ENCODE data around the gene MTFP1.

The MTFP1 gene

GRCh38 chr22:30408388-30409102 is 17.0 kb upstream of the MTFP1 start:
- no peak for TF ChIP-seq CTCF (IDR thresholded peaks at IDR 0.05; ENCODE audit: low read depth, low read length)
- no peaks in the 10 kb centered on the region; the same call in 1 of the 2 replicates for H3K27me3 ChIP-seq
- no peak for DNase-seq
- H3K4me3 ChIP-seq (ENCODE audit: low read depth, low read length): no peak overlapping the region
- no peaks in the 10 kb centered on the region for H3K36me3 ChIP-seq
- H3K4me1 ChIP-seq: no peaks in the 10 kb centered on the region
- no peaks in the 10 kb centered on the region for H3K9me3 ChIP-seq

GRCh38 chr22:30411780-30412179 is 13.8 kb upstream of the MTFP1 start:
- H3K36me3 ChIP-seq: no peaks in the 10 kb centered on the region

GRCh38 chr22:30413001-30413400 is 12.6 kb upstream of the MTFP1 start:
- Histone ChIP-seq H3K27me3 (no peaks in the 10 kb centered on the region), H3K4me3 (ENCODE audit: low read depth, low read length) (no peak overlapping the region), H3K9me3 (no peaks in the 10 kb centered on the region), H3K36me3 (no peaks in the 10 kb centered on the region), H3K4me1 (no peaks in the 10 kb centered on the region)
- no peak for DNase-seq
- TF ChIP-seq CTCF (IDR thresholded peaks at IDR 0.05; ENCODE audit: low read depth, low read length): no peak

More at GRCh38 chr22:30411780-30412179, 13.8 kb upstream of the MTFP1 start:
- no peaks in the 10 kb centered on the region for H3K9me3 ChIP-seq
- H3K4me1 ChIP-seq: no peaks in the 10 kb centered on the region
- H3K27me3 ChIP-seq: no peaks in the 10 kb centered on the region; the same call in 1 of the 2 replicates
- no peak overlapping the region for H3K4me3 ChIP-seq (ENCODE audit: low read depth, low read length)
- DNase-seq: no peak
- TF ChIP-seq CTCF (IDR thresholded peaks at IDR 0.05; ENCODE audit: low read depth, low read length): no peak

GRCh38 chr22:30413745-30414524 is 11.6 kb upstream of the MTFP1 start:
- Histone ChIP-seq H3K4me1 (no peaks in the 10 kb centered on the region), H3K36me3 (no peaks in the 10 kb centered on the region), H3K9me3 (no peaks in the 10 kb centered on the region), H3K4me3 (ENCODE audit: low read depth, low read length) (no peak overlapping the region), H3K27me3 (no peaks in the 10 kb centered on the region)
- no peak for TF ChIP-seq CTCF (IDR thresholded peaks at IDR 0.05; ENCODE audit: low read depth, low read length)
- no peak for DNase-seq

GRCh38 chr22:30414525-30415047 is 11.0 kb upstream of the MTFP1 start:
- Histone ChIP-seq H3K36me3 (no peaks in the 10 kb centered on the region), H3K4me1 (no peaks in the 10 kb centered on the region), H3K4me3 (ENCODE audit: low read depth, low read length) (no peak overlapping the region), H3K27me3 (no peaks in the 10 kb centered on the region), H3K9me3 (no peaks in the 10 kb centered on the region)
- no peak for DNase-seq
- TF ChIP-seq CTCF (IDR thresholded peaks at IDR 0.05; ENCODE audit: low read depth, low read length): no peak

- DNase-seq: no peak
- Histone ChIP-seq H3K4me1 (peaks cover 9% of the 10 kb centered on the region), H3K4me3 (ENCODE audit: low read depth, low read length) (no peak overlapping the region), H3K9me3 (no peaks in the 10 kb centered on the region), H3K36me3 (no peaks in the 10 kb centered on the region), H3K27me3 (no peaks in the 10 kb centered on the region)
- no peak for TF ChIP-seq CTCF (IDR thresholded peaks at IDR 0.05; ENCODE audit: low read depth, low read length)
Measured at GRCh38 chr22:30416403-30416802, 9.2 kb upstream of the MTFP1 start.

All from BE2C (cell line).